A549 (cell line): ENCODE results near the gene KCNJ6. TPM values are rescaled to one million over a fixed set of nuclear protein-coding genes. Genes with fewer than 3 reads are reported as not detected.

ENCODE experiments used
- ATAC-seq, 2 experiments: fragments of 200-7000 bp in 1 of 2; fragments of >200 bp in 1 of 2; cut with Nextera tagmentation in 1 of 2; cut with Tn5 transposase in 1 of 2; 3 replicates each; pipeline versions ENCODE4 v1.8.0 to v1.9.1; 2018 to 2020; ENCODE audit warnings: mild to moderate bottlenecking in 1 of 2, moderate library complexity in 1 of 2
- CTCF ChIA-PET: fragments of 300-600 bp; sonication (Branson Sonifier 250); formaldehyde crosslinking; extraction: SDS; loops from one replicate; lab custom pipeline; 2021; ENCODE audit warnings: antibody characterized with exemption, inconsistent platforms; lab: Yijun Ruan, JAX
- POLR2A ChIA-PET: fragments of 350-600 bp; formaldehyde crosslinking; extraction: SDS; loops from one replicate; lab custom pipeline; 2021; ENCODE audit warnings: antibody characterized with exemption, inconsistent platforms; lab: Yijun Ruan, JAX
- DNase-seq, 2 experiments: peaks; one replicate each; pipeline versions ENCODE4 v3.0.0 to v3.0.0-alpha.2; 2011 to 2016; ENCODE audit warnings: low read depth in 1 of 2, low spot score in 1 of 2
- FAIRE-seq: peaks from 2 replicates; lab custom pipeline; 2011; peaks lifted over from hg19 to GRCh38; lab: Jason Lieb, UNC
- H3K27ac ChIP-seq, 2 experiments: fragments of >200 bp; sonication (Bioruptor Twin); formaldehyde crosslinking; 3 replicates each; pipeline ENCODE4 v1.5.1; 2016 to 2017
- H3K4me1 ChIP-seq: fragments of >200 bp; sonication (Bioruptor Twin); formaldehyde crosslinking; 3 replicates; pipeline ENCODE4 v1.6.1; 2016
- H3K4me2 ChIP-seq: fragments of >200 bp; sonication (Bioruptor Twin); formaldehyde crosslinking; 3 replicates; pipeline ENCODE4 v1.6.1; 2016
- H3K4me3 ChIP-seq: fragments of >200 bp; sonication (Bioruptor Twin); formaldehyde crosslinking; 3 replicates; pipeline ENCODE4 v1.5.1; 2016
- H3K9me3 ChIP-seq: fragments of >200 bp; sonication (Bioruptor Twin); formaldehyde crosslinking; 3 replicates; pipeline ENCODE4 v1.6.1; 2016
- BHLHE40 ChIP-seq: IDR thresholded peaks from 2 replicates; pipeline ENCODE4 v1.6.1; 2012; ENCODE audit warnings: low read depth, low read length, inconsistent platforms
- CHD2 ChIP-seq: fragments of 150-350 bp; IDR thresholded peaks from 2 replicates; pipeline ENCODE4 v1.6.1; 2014; ENCODE audit warnings: low read length; ENCODE audit not compliant: partially characterized antibody
- EHMT2 ChIP-seq: fragments of 200-600 bp; sonication (generic); IDR thresholded peaks from 2 replicates; pipeline ENCODE4 v1.6.1; 2016; ENCODE audit warnings: antibody characterized with exemption, low read depth, mild to moderate bottlenecking, moderate library complexity
- ESRRA ChIP-seq: fragments of 150-350 bp; IDR thresholded peaks from 2 replicates; pipeline ENCODE4 v1.6.1; 2014; ENCODE audit warnings: mild to moderate bottlenecking, low read length, borderline replicate concordance
- FOSB ChIP-seq: fragments of 250-450 bp; sonication (Bioruptor Pico); IDR thresholded peaks from 2 replicates; pipeline ENCODE4 v1.5.0; 2020; ENCODE audit warnings: mild to moderate bottlenecking, moderate library complexity
- FOSL2 ChIP-seq, 2 experiments: fragments of 450-650 bp in 1 of 2; fragments of >200 bp in 1 of 2; sonication (Bioruptor Twin) in 1 of 2; formaldehyde crosslinking; IDR thresholded peaks; 2 replicates each; pipeline versions ENCODE4 v1.5.0 to v1.6.1; 2016 to 2020; ENCODE audit warnings: mild to moderate bottlenecking in 1 of 2, moderate library complexity in 1 of 2
- FOXS1 ChIP-seq: fragments of 250-450 bp; sonication (Bioruptor Pico); IDR thresholded peaks from 2 replicates; pipeline ENCODE4 v1.5.0; 2020; ENCODE audit warnings: mild to moderate bottlenecking, moderate library complexity
- GATA3 ChIP-seq: IDR thresholded peaks from 2 replicates; pipeline ENCODE4 v1.6.1; 2012; ENCODE audit warnings: borderline replicate concordance
- HOXA7 ChIP-seq: fragments of 250-450 bp; sonication (Bioruptor Pico); IDR thresholded peaks from 2 replicates; pipeline ENCODE4 v1.5.0; 2020; ENCODE audit warnings: mild to moderate bottlenecking, moderate library complexity
- HOXB13 ChIP-seq: fragments of 250-450 bp; sonication (Bioruptor Pico); IDR thresholded peaks from 2 replicates; pipeline ENCODE4 v1.5.0; 2020; ENCODE audit warnings: low read depth, mild to moderate bottlenecking, moderate library complexity
- HOXB5 ChIP-seq: fragments of 250-450 bp; sonication (Bioruptor Pico); IDR thresholded peaks from 2 replicates; pipeline ENCODE4 v1.5.0; 2020; ENCODE audit warnings: mild to moderate bottlenecking, moderate library complexity
- JUNB ChIP-seq: fragments of >200 bp; sonication (Bioruptor Twin); formaldehyde crosslinking; IDR thresholded peaks from 2 replicates; pipeline ENCODE4 v1.6.1; 2016
- MAZ ChIP-seq: fragments of 150-350 bp; IDR thresholded peaks from 2 replicates; pipeline ENCODE4 v1.6.1; 2014; ENCODE audit warnings: antibody characterized with exemption, low read depth, low read length, borderline replicate concordance
- MYC ChIP-seq: IDR thresholded peaks from 2 replicates; pipeline ENCODE4 v1.6.1; 2012; ENCODE audit warnings: mild to moderate bottlenecking, inconsistent platforms, low read length, improper control_type of control experiment, borderline replicate concordance
- RFX5 ChIP-seq: fragments of 450-650 bp; IDR thresholded peaks from 2 replicates; pipeline ENCODE4 v1.7.1; 2014; ENCODE audit warnings: antibody characterized with exemption, mild to moderate bottlenecking, moderate library complexity
- SMC3 ChIP-seq: fragments of >200 bp; sonication (Bioruptor Twin); formaldehyde crosslinking; IDR thresholded peaks from 3 replicates; pipeline ENCODE4 v1.6.1; 2018; ENCODE audit warnings: inconsistent platforms
- TFCP2L1 ChIP-seq: fragments of 250-450 bp; sonication (Bioruptor Pico); IDR thresholded peaks from 2 replicates; pipeline ENCODE4 v1.5.0; 2021; ENCODE audit warnings: mild to moderate bottlenecking
- ZC3H11A ChIP-seq: fragments of 450-650 bp; IDR thresholded peaks from 2 replicates; pipeline ENCODE4 v1.6.1; 2014; ENCODE audit warnings: antibody characterized with exemption, mild to moderate bottlenecking
- WGBS: methylation state at CpG from one replicate; pipeline ENCODE4 v1.1.6; 2017; ENCODE audit errors: missing lambda C conversion rate; 5-methylcytosine and 5-hydroxymethylcytosine counted together
- polyA plus RNA-seq, 4 experiments: library from polyadenylated mRNA; depleted of rRNA in 3 of 4; stranded (reverse); fragments of >200 nt; fragmentation: RNase III in 1 of 4; extraction: RNeasy Plus Mini Kit Qiagen cat#74134 plus additional on column Dnase treatment in 1 of 4; gene quantifications; 2 replicates in 3 of 4; 3 replicates in 1 of 4; pipeline ENCODE4 v1.2.3, GENCODE V29; 2011 to 2017
- TF ChIP-seq, protein P1 (sequence below): IDR thresholded peaks from 2 replicates; pipeline ENCODE4 v1.6.1; 2012
- TF ChIP-seq, protein P2 (sequence below): fragments of >200 bp; sonication (Bioruptor Twin); formaldehyde crosslinking; IDR thresholded peaks from 3 replicates; pipeline ENCODE4 v1.5.1; 2016
- TF ChIP-seq, protein P3 (sequence below): fragments of 200-600 bp; sonication (generic); IDR thresholded peaks from 2 replicates; pipeline ENCODE4 v1.6.1; 2016; ENCODE audit warnings: antibody characterized with exemption, mild to moderate bottlenecking, moderate library complexity
- TF ChIP-seq, protein P4 (sequence below): IDR thresholded peaks from 2 replicates; pipeline ENCODE4 v1.6.1; 2012
- TF ChIP-seq, protein P5 (sequence below): fragments of 450-650 bp; IDR thresholded peaks from 2 replicates; pipeline ENCODE4 v1.6.1; 2014; ENCODE audit warnings: antibody characterized with exemption
- TF ChIP-seq, protein P6 (sequence below): IDR thresholded peaks from 2 replicates; pipeline ENCODE4 v1.6.1; 2012; ENCODE audit warnings: low read depth, borderline replicate concordance

KCNJ6 gene
- polyA plus RNA-seq, 2 of the 4 experiments (the other 2 are of a cell fraction), result 0.68 to 1.4 TPM

DNA sequence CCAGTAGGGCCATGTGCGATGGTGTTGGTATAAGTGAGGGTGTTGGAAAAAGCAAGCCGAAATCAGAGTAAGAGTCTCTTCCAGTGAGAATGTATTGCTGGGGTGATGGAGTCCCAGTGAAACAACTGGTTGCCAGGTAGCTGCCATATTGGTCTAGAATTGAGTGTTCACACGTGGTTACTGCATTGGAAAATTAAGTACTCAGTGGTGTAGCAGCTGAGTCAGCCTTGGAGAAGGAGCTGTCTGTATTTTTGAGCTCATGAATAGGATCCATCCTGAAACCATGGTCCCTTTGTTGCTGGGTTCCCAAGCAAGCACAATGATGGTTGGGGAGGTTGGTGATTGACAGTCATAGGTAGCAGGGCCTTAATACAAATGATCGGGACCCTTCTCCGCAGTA lies 314.3 kb downstream of the KCNJ6 start:
- CTCF ChIA-PET, result interaction anchor here (0.6 kb wide), 1 partner anchor 10 kb away, joined by 4 read pairs; no protein-coding TSS in a partner anchor
- WGBS, result 66% methylated on average over 5 of the region's 5 CpGs
- ATAC-seq, result no peak

DNA sequence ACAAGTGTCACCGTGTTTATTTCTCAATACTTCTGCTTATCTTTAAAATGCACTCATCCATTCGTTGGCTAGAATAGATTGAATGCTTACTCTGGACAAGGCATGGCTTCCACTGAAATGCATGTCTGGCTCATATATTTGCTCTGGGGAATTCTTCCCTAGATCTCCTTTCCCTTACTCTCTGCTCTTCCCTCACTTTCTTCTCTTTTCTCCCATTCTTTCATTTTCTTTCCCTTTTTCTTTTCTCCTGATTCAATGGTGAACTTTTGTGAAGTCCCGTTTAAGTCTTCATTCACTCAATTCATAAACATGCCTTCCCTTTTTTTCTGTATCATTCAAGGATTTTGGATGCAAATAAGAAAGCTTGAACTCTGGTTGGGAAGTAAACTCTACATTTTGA lies 315.2 kb downstream of the KCNJ6 start:
- H3K4me2 ChIP-seq, result no peak overlapping the region
- ATAC-seq, result no peak
- TF ChIP-seq ESRRA, result no peak
- no peak for TF ChIP-seq FOXS1 (CRISPR knock-in tag)
- TF ChIP-seq MYC, result no peak
- TF ChIP-seq GATA3, result no peak
- no peak overlapping the region for H3K27ac ChIP-seq
- 54% methylated on average over 3 of the region's 3 CpGs for WGBS
- ChIA-PET CTCF (no interaction called here), POLR2A (no interaction called here)
- no peak for DNase-seq
- no peaks in the 10 kb centered on the region for H3K9me3 ChIP-seq
- FAIRE-seq, result no peak
- no peak overlapping the region for H3K4me3 ChIP-seq
- no peaks in the 10 kb centered on the region for H3K4me1 ChIP-seq

More for the DNA sequence above, 314.3 kb downstream of the KCNJ6 start:
- POLR2A ChIA-PET, result no interaction called here
- DNase-seq, result no peak
- Histone ChIP-seq H3K27ac (no peak overlapping the region), H3K9me3 (no peaks in the 10 kb centered on the region), H3K4me3 (no peak overlapping the region), H3K4me2 (no peak overlapping the region), H3K4me1 (no peaks in the 10 kb centered on the region)
- FAIRE-seq, result no peak
- TF ChIP-seq MAZ, result no peak
- no peak for TF ChIP-seq MYC
- no peak for TF ChIP-seq RFX5
- no peak for TF ChIP-seq GATA3
- TF ChIP-seq, protein P1, sequence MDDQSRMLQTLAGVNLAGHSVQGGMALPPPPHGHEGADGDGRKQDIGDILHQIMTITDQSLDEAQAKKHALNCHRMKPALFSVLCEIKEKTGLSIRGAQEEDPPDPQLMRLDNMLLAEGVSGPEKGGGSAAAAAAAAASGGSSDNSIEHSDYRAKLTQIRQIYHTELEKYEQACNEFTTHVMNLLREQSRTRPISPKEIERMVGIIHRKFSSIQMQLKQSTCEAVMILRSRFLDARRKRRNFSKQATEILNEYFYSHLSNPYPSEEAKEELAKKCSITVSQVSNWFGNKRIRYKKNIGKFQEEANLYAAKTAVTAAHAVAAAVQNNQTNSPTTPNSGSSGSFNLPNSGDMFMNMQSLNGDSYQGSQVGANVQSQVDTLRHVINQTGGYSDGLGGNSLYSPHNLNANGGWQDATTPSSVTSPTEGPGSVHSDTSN, result no peak
- TF ChIP-seq, protein P2, sequence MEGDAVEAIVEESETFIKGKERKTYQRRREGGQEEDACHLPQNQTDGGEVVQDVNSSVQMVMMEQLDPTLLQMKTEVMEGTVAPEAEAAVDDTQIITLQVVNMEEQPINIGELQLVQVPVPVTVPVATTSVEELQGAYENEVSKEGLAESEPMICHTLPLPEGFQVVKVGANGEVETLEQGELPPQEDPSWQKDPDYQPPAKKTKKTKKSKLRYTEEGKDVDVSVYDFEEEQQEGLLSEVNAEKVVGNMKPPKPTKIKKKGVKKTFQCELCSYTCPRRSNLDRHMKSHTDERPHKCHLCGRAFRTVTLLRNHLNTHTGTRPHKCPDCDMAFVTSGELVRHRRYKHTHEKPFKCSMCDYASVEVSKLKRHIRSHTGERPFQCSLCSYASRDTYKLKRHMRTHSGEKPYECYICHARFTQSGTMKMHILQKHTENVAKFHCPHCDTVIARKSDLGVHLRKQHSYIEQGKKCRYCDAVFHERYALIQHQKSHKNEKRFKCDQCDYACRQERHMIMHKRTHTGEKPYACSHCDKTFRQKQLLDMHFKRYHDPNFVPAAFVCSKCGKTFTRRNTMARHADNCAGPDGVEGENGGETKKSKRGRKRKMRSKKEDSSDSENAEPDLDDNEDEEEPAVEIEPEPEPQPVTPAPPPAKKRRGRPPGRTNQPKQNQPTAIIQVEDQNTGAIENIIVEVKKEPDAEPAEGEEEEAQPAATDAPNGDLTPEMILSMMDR, result no peak
- TF ChIP-seq BHLHE40, result no peak
- TF ChIP-seq, protein P3, sequence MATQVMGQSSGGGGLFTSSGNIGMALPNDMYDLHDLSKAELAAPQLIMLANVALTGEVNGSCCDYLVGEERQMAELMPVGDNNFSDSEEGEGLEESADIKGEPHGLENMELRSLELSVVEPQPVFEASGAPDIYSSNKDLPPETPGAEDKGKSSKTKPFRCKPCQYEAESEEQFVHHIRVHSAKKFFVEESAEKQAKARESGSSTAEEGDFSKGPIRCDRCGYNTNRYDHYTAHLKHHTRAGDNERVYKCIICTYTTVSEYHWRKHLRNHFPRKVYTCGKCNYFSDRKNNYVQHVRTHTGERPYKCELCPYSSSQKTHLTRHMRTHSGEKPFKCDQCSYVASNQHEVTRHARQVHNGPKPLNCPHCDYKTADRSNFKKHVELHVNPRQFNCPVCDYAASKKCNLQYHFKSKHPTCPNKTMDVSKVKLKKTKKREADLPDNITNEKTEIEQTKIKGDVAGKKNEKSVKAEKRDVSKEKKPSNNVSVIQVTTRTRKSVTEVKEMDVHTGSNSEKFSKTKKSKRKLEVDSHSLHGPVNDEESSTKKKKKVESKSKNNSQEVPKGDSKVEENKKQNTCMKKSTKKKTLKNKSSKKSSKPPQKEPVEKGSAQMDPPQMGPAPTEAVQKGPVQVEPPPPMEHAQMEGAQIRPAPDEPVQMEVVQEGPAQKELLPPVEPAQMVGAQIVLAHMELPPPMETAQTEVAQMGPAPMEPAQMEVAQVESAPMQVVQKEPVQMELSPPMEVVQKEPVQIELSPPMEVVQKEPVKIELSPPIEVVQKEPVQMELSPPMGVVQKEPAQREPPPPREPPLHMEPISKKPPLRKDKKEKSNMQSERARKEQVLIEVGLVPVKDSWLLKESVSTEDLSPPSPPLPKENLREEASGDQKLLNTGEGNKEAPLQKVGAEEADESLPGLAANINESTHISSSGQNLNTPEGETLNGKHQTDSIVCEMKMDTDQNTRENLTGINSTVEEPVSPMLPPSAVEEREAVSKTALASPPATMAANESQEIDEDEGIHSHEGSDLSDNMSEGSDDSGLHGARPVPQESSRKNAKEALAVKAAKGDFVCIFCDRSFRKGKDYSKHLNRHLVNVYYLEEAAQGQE, result no peak

DNA sequence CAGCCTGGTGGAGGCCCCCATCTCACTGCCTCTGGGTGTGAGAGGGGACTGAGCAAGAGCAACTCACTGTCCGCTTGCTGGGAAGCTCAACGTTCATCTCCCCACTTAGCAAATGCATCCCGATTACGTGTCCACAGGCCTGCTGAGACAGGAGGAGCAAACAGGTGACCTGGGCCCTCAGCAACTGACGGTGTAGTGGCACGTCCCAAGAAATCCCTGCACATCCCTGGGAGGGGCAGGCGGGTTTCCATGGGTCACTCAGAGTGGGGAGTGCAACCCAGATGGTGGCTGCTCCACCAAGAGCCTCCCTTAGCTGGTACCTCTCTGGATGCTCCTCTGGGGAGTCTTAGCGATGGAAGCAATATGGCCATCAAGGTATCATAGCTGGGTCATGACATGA lies 320.3 kb downstream of the KCNJ6 start:
- Histone ChIP-seq H3K27ac (no peak overlapping the region), H3K9me3 (no peaks in the 10 kb centered on the region), H3K4me3 (no peak overlapping the region), H3K4me1 (no peaks in the 10 kb centered on the region), H3K4me2 (no peak overlapping the region)
- DNase-seq (no peak), FAIRE-seq (no peak), ATAC-seq (no peak)
- ChIA-PET CTCF (no interaction called here), POLR2A (no interaction called here)
- 74% methylated on average over 7 of the region's 8 CpGs for WGBS
- TF ChIP-seq, protein P4, sequence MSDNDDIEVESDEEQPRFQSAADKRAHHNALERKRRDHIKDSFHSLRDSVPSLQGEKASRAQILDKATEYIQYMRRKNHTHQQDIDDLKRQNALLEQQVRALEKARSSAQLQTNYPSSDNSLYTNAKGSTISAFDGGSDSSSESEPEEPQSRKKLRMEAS, result no peak
- no peak for TF ChIP-seq HOXB5 (CRISPR knock-in tag)
- TF ChIP-seq, protein P5, sequence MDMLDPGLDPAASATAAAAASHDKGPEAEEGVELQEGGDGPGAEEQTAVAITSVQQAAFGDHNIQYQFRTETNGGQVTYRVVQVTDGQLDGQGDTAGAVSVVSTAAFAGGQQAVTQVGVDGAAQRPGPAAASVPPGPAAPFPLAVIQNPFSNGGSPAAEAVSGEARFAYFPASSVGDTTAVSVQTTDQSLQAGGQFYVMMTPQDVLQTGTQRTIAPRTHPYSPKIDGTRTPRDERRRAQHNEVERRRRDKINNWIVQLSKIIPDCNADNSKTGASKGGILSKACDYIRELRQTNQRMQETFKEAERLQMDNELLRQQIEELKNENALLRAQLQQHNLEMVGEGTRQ, result no peak
- no peak for TF ChIP-seq FOSL2 (IDR thresholded peaks at IDR 0.05)
- TF ChIP-seq FOSL2 (CRISPR knock-in tag; IDR thresholded peaks at IDR 0.05), result no peak
- TF ChIP-seq TFCP2L1 (CRISPR knock-in tag), result no peak
- TF ChIP-seq, protein P2, result no peak
- no peak for TF ChIP-seq RFX5
- TF ChIP-seq CHD2, result no peak
- TF ChIP-seq HOXA7, result no peak
- no peak for TF ChIP-seq ZC3H11A
- TF ChIP-seq JUNB, result no peak
- TF ChIP-seq FOSB, result no peak
- TF ChIP-seq EHMT2, result no peak
- TF ChIP-seq HOXB13 (CRISPR knock-in tag), result no peak
- TF ChIP-seq SMC3, result no peak
- TF ChIP-seq, protein P6, sequence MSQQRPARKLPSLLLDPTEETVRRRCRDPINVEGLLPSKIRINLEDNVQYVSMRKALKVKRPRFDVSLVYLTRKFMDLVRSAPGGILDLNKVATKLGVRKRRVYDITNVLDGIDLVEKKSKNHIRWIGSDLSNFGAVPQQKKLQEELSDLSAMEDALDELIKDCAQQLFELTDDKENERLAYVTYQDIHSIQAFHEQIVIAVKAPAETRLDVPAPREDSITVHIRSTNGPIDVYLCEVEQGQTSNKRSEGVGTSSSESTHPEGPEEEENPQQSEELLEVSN, result no peak
